HG02642 (cell line): ENCODE data around the gene SIX2.
"Not testable (repeated sequence)": the region's sequence is repeated elsewhere in the genome, so short reads cannot be mapped to it uniquely, and the experiment has no call there.

Experiments used
- ATAC-seq: cut with Tn5 transposase; IDR thresholded peaks from one replicate; pipeline ENCODE4 v1.9.1; 2021; ENCODE audit warnings: mild to moderate bottlenecking; ENCODE audit not compliant: unreplicated experiment, poor library complexity

The SIX2 gene

GRCh38 chr2:45009303-45009927 lies at the start of gene SIX2:
SIX2 (minus strand) TSS chr2:45009452; CDS start chr2:45009110, 342 bp downstream.
- no peak for ATAC-seq

GRCh38 chr2:45055162-45055605 lies 45.9 kb upstream of the SIX2 start:
- ATAC-seq, result no peak

- ATAC-seq, result no peak
These were observed 44.7 kb upstream of the SIX2 start for GRCh38 chr2:45053966-45054365.

- no peak for ATAC-seq
These were observed 43.2 kb upstream of the SIX2 start for GRCh38 chr2:45052388-45052928.

- no peak for ATAC-seq
These were observed 40.5 kb upstream of the SIX2 start for GRCh38 chr2:45049569-45050336.

- ATAC-seq, result no peak
These were observed 38.0 kb upstream of the SIX2 start for GRCh38 chr2:45047301-45047700.

- ATAC-seq, result no peak
These were observed 37.5 kb upstream of the SIX2 start for GRCh38 chr2:45046786-45047185.

- no peak for ATAC-seq
These were observed 36.5 kb upstream of the SIX2 start for GRCh38 chr2:45045706-45046105.

- no peak for ATAC-seq
These were observed 35.7 kb upstream of the SIX2 start for GRCh38 chr2:45044916-45045315.

- no peak for ATAC-seq
These were observed 33.9 kb upstream of the SIX2 start for GRCh38 chr2:45043174-45043573.

GRCh38 chr2:45042401-45042800 lies 33.1 kb upstream of the SIX2 start:
- ATAC-seq, result no peak

- no peak for ATAC-seq
These were observed 31.5 kb upstream of the SIX2 start for GRCh38 chr2:45040786-45041185.

- not testable (repeated sequence) for ATAC-seq
These were observed 30.6 kb upstream of the SIX2 start for GRCh38 chr2:45039804-45040203.

- ATAC-seq, result not testable (repeated sequence)
These were observed 29.6 kb upstream of the SIX2 start for GRCh38 chr2:45038861-45039260.

GRCh38 chr2:45033302-45033701 lies 24.1 kb upstream of the SIX2 start:
- no peak for ATAC-seq

- ATAC-seq, result no peak
These were observed 21.8 kb upstream of the SIX2 start for GRCh38 chr2:45031028-45031427.

GRCh38 chr2:45030553-45030952 lies 21.3 kb upstream of the SIX2 start:
- ATAC-seq, result no peak

- ATAC-seq, result no peak
These were observed 20.0 kb upstream of the SIX2 start for GRCh38 chr2:45029215-45029614.

- no peak for ATAC-seq
These were observed 19.0 kb upstream of the SIX2 start for GRCh38 chr2:45028276-45028675.

GRCh38 chr2:45026924-45027450 lies 17.7 kb upstream of the SIX2 start:
- ATAC-seq, result no peak

GRCh38 chr2:45024600-45025291 lies 15.5 kb upstream of the SIX2 start:
- ATAC-seq, result no peak
